Activated CD4-positive, alpha-beta memory T cell treated with anti-CD3 and anti-CD28 coated beads, Interleukin-2, amount 10 ng/mL, durations not matched to agents 7 days and 5 days (primary cell): ENCODE data around the gene UBL4B. TPM values are rescaled to one million over a fixed set of nuclear protein-coding genes. Genes with fewer than 3 reads are reported as not detected.

ENCODE experiments used
- CTCF ChIA-PET: fragments of 350-600 bp; sonication (Branson Sonifier 250); formaldehyde crosslinking; loops from one replicate; lab custom pipeline; 2021; ENCODE audit warnings: antibody characterized with exemption, inconsistent platforms; lab: Charles Lee
- POLR2A ChIA-PET: fragments of 350-600 bp; sonication (Branson Sonifier 250); formaldehyde crosslinking; loops from one replicate; lab custom pipeline; 2021; ENCODE audit warnings: antibody characterized with exemption; lab: Charles Lee
- DNase-seq: peaks from one replicate; pipeline ENCODE4 v3.0.0-alpha.2; 2020
- H3K27ac Mint-ChIP-seq: one replicate; pipeline ENCODE4 v1.8.0; 2021; ENCODE audit warnings: mild to moderate bottlenecking, mixed read lengths
- H3K27me3 Mint-ChIP-seq: one replicate; pipeline ENCODE4 v1.8.0; 2021; ENCODE audit warnings: mixed read lengths
- H3K36me3 Mint-ChIP-seq: one replicate; pipeline ENCODE4 v1.8.0; 2021; ENCODE audit warnings: low read depth, mixed read lengths
- H3K4me1 Mint-ChIP-seq: one replicate; pipeline ENCODE4 v1.8.0; 2021; ENCODE audit warnings: mixed read lengths
- H3K4me3 Mint-ChIP-seq: one replicate; pipeline ENCODE4 v1.8.0; 2021; ENCODE audit warnings: mild to moderate bottlenecking, mixed read lengths
- H3K9me3 Mint-ChIP-seq: one replicate; pipeline ENCODE4 v1.8.0; 2021; ENCODE audit warnings: mixed read lengths
- total RNA-seq, 2 experiments: library from RNA; stranded (reverse); gene quantifications; one replicate each; pipeline ENCODE4 v1.2.3, GENCODE V29; 2021

Gene UBL4B
- total RNA-seq, 2 experiments from 2014 or later = not detected

DNA sequence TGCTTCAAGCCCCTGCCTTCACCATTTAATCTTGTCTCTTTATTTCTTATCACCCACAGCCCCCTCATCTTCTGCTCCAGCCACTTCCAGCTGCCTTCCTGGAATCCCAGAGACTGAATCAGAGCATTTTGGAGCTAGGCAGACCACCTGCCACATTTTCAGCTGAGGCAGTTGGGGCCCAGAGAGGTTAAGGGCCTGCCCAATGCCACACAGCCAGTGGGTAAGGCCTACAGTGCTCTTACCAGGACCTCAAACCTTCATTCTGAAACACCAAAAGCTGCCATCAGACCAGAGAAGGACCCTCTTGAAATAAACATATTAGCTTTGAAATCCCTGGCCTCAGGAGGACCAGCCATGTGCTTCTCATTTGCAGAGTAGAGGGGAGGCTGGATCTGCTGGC, 20.4 kb downstream of the UBL4B start:
- H3K9me3 Mint-ChIP-seq = no peaks in the 10 kb centered on the region
- CTCF ChIA-PET = no interaction called here
- POLR2A ChIA-PET = no interaction called here
- peaks cover 60% of the 10 kb centered on the region for H3K27me3 Mint-ChIP-seq
- H3K4me3 Mint-ChIP-seq = no peak overlapping the region
- peaks cover 9% of the 10 kb centered on the region for H3K4me1 Mint-ChIP-seq
- H3K27ac Mint-ChIP-seq = no peak overlapping the region
- no peak for DNase-seq
- no peaks in the 10 kb centered on the region for H3K36me3 Mint-ChIP-seq

DNA sequence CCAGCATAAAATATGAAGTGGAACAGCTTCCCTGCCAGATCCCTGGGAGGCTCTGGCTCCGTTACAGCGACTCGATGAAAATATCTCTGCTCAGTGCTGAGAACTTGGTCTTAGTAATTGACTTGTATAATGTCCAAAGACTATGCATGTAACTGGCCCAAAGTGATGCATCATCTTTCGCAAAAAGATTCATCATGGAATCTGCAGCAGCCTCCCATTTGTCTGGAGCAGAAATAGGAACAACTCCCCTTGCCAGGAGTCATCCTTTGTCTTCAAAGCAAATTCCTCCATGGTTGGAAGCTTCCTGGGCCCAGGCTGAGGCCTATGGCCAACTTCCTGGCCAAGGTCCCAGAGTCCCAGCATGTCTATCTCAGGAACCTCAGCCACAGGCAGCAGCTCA, 21.2 kb downstream of the UBL4B start:
- no peak for DNase-seq
- H3K4me3 Mint-ChIP-seq = no peak overlapping the region
- peaks cover 9% of the 10 kb centered on the region for H3K4me1 Mint-ChIP-seq
- H3K27ac Mint-ChIP-seq = no peak overlapping the region
- no peaks in the 10 kb centered on the region for H3K9me3 Mint-ChIP-seq
- ChIA-PET CTCF (interaction anchor here (0.9 to 1.0 kb wide), 2 partner anchors 17 to 45 kb away, joined by 3 read pairs; no protein-coding TSS in a partner anchor), POLR2A (no interaction called here)
- H3K36me3 Mint-ChIP-seq = no peaks in the 10 kb centered on the region
- peaks cover 64% of the 10 kb centered on the region for H3K27me3 Mint-ChIP-seq

DNA sequence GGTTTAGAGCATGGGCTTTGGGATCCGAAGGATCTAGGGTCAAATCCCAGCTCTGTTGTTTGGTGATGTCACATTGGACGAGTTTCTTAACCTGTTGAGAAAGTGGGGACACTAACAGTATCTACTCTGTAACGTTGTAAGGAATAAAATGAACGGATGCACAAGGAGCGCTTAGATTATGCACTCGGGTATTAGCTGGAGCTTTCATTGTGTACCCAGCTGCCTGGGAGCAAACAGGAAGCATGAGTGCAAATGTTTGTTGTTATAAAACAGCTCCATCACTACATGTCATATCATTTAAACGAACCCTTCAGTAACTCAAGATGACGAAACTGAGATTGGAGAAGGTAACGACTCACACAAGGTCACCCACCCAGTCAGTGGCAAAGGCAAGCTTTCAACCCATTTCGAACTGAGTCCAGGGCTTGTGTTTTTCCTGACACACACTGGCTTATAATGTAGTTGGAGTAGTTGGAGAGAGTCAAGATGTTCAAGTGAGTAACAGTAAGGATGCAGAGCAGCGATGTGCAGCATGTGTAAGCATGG, 21.9 kb downstream of the UBL4B start:
- ChIA-PET CTCF (interaction anchor here (0.9 to 1.0 kb wide), 2 partner anchors 17 to 46 kb away, joined by 3 read pairs; no protein-coding TSS in a partner anchor), POLR2A (no interaction called here)
- Mint-ChIP-seq H3K4me1 (peaks cover 9% of the 10 kb centered on the region), H3K36me3 (no peaks in the 10 kb centered on the region), H3K27me3 (peaks cover 66% of the 10 kb centered on the region), H3K27ac (no peak overlapping the region), H3K9me3 (no peaks in the 10 kb centered on the region), H3K4me3 (no peak overlapping the region)
- no peak for DNase-seq

DNA sequence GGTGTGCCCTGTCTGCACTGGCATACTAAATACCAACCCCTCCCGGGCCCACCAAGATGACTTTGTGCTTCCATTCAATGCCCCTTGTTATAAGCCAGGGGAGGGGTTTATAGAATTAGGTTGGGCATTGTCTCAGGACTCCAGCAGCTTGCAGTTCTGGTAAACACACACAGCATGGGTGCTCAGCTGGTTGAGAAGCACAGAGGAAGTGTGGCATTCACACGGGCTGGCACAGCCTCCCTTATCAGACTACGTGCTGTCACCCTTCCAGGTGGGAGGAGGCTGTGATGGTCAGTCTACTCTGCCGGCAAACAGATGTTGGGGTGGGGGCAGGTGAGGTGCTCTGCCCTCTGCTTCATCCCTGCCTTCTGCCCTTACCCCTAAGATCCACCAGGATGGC, 23.0 kb downstream of the UBL4B start:
- no peak for DNase-seq
- Mint-ChIP-seq H3K27ac (no peak overlapping the region), H3K4me1 (peaks cover 9% of the 10 kb centered on the region), H3K9me3 (no peaks in the 10 kb centered on the region), H3K36me3 (no peaks in the 10 kb centered on the region), H3K27me3 (peaks cover 63% of the 10 kb centered on the region), H3K4me3 (no peak overlapping the region)
- ChIA-PET POLR2A (no interaction called here), CTCF (no interaction called here)

DNA sequence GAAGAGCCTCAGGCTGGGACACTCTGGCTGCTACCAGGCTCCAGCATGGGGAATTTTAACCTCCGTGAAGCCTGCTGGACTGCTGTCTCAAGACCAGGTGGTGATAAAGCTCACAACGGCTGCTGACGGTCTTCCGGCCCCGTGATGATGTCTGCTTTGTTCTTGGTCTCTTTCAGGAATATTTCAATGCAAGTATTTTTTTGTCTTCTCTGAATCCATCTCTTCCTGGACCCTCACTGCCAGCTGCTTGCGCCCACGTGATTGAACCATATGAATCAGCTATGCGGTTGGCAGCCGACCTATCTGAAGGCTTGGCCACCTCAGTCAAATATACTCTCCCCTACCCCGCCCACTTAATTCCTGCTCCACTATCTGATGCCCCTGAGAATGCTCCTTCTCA, 23.4 kb downstream of the UBL4B start:
- H3K4me3 Mint-ChIP-seq = no peak overlapping the region
- H3K4me1 Mint-ChIP-seq = peaks cover 9% of the 10 kb centered on the region
- no peak overlapping the region for H3K27ac Mint-ChIP-seq
- CTCF ChIA-PET = no interaction called here
- no peaks in the 10 kb centered on the region for H3K9me3 Mint-ChIP-seq
- no peaks in the 10 kb centered on the region for H3K36me3 Mint-ChIP-seq
- POLR2A ChIA-PET = no interaction called here
- no peak for DNase-seq
- peaks cover 61% of the 10 kb centered on the region for H3K27me3 Mint-ChIP-seq

DNA sequence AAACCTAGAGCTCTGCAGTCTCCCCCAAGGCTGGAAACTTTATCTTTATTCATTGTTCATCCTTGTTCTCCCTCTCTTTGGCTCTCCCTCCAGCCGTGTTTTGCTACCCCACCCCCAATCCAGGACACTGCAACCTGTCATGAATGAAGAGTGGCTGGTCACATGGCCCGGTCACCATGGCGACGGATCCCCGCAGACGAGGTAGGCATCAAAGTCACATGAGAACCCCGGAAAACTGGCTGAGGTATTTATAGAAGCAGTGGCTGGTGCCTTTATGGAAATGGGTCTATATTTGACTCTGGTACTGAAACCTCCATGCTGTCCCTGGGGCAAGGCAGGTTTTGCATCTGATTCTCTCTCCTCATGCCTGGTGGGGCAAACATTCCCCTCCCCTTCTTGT, 24.7 kb downstream of the UBL4B start:
- Mint-ChIP-seq H3K4me3 (no peak overlapping the region), H3K9me3 (no peaks in the 10 kb centered on the region), H3K36me3 (no peaks in the 10 kb centered on the region), H3K4me1 (peaks cover 9% of the 10 kb centered on the region), H3K27ac (no peak overlapping the region), H3K27me3 (peaks cover 54% of the 10 kb centered on the region)
- peak; percentile 39 for DNase-seq
- ChIA-PET CTCF (no interaction called here), POLR2A (no interaction called here)

DNA sequence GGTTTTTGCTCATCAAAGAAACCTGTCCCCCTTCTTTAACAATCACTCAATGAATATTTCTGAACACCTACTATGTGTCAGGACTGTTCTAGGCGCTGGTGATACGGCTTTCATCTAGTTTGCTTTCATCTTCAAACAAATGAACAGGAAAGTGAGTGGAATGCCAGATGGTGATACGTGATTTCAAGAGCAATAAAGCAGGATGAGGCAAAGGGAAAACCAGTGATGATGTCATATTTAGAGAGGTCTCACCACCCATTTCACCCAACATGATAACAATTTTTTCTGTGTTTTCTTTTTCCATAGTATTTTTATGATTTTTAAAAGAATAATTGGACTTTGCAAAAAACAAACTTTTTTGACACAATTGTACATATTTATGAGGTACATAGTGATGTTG, 26.7 kb downstream of the UBL4B start:
- H3K4me1 Mint-ChIP-seq = peaks cover 9% of the 10 kb centered on the region
- no peak overlapping the region for H3K4me3 Mint-ChIP-seq
- ChIA-PET CTCF (interaction anchor here (1.4 kb wide), 1 partner anchor 85 kb away, joined by 3 read pairs; no protein-coding TSS in a partner anchor), POLR2A (no interaction called here)
- DNase-seq = no peak
- no peaks in the 10 kb centered on the region for H3K9me3 Mint-ChIP-seq
- no peak overlapping the region for H3K27ac Mint-ChIP-seq
- H3K36me3 Mint-ChIP-seq = no peaks in the 10 kb centered on the region
- peaks cover 56% of the 10 kb centered on the region for H3K27me3 Mint-ChIP-seq

DNA sequence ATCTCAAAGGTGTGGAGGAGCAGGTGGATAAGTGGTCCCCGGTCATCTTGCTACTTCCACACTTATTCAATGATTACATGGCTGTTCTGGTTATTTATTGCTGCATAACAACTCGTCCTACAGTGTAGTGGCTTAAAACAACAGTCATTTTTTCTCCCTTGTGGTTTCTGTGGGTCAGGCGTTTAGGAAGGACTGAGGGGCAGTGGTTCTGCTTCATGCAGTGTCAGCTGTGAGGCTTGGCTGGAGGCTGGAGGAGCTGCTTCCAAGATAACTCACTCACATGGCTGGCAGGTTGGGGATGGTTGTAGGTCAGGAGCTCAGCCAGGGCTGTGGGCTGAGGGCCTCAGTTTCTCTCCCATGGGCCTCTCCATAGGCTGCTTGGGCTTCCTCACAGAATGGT, 32.1 kb downstream of the UBL4B start:
- DNase-seq = no peak
- peaks cover 17% of the 10 kb centered on the region for H3K27me3 Mint-ChIP-seq
- H3K4me3 Mint-ChIP-seq = no peak overlapping the region
- POLR2A ChIA-PET = no interaction called here
- no peak overlapping the region for H3K27ac Mint-ChIP-seq
- no peaks in the 10 kb centered on the region for H3K36me3 Mint-ChIP-seq
- no peaks in the 10 kb centered on the region for H3K4me1 Mint-ChIP-seq
- H3K9me3 Mint-ChIP-seq = no peaks in the 10 kb centered on the region
- CTCF ChIA-PET = interaction anchor here (1.2 to 1.8 kb wide), 2 partner anchors 57 to 84 kb away, joined by 3 to 5 read pairs; no protein-coding TSS in a partner anchor

DNA sequence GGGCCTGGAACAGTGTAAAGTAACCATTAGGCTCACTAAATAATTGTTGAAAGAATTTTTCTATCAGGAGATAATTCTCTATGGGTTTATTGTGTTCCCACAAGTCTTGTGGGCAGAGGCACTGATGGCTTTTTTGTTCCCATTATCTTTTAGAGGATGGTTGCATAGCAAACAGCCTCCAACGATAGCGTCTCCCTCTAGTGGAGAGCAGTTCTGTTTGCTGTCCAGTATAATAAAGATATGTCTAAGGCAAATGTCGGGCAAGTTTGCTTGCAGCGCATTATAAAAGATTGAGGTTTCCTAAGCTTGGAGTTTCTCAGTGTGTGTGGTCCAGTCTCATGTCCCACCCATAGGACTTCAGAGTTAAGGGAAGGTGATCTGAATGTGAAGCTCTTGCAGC, 36.7 kb downstream of the UBL4B start:
- no peaks in the 10 kb centered on the region for H3K36me3 Mint-ChIP-seq
- no peaks in the 10 kb centered on the region for H3K9me3 Mint-ChIP-seq
- H3K4me1 Mint-ChIP-seq = peaks cover 2% of the 10 kb centered on the region
- DNase-seq = no peak
- ChIA-PET CTCF (no interaction called here), POLR2A (no interaction called here)
- H3K27ac Mint-ChIP-seq = no peak overlapping the region
- H3K27me3 Mint-ChIP-seq = peaks cover 23% of the 10 kb centered on the region
- H3K4me3 Mint-ChIP-seq = no peak overlapping the region

DNA sequence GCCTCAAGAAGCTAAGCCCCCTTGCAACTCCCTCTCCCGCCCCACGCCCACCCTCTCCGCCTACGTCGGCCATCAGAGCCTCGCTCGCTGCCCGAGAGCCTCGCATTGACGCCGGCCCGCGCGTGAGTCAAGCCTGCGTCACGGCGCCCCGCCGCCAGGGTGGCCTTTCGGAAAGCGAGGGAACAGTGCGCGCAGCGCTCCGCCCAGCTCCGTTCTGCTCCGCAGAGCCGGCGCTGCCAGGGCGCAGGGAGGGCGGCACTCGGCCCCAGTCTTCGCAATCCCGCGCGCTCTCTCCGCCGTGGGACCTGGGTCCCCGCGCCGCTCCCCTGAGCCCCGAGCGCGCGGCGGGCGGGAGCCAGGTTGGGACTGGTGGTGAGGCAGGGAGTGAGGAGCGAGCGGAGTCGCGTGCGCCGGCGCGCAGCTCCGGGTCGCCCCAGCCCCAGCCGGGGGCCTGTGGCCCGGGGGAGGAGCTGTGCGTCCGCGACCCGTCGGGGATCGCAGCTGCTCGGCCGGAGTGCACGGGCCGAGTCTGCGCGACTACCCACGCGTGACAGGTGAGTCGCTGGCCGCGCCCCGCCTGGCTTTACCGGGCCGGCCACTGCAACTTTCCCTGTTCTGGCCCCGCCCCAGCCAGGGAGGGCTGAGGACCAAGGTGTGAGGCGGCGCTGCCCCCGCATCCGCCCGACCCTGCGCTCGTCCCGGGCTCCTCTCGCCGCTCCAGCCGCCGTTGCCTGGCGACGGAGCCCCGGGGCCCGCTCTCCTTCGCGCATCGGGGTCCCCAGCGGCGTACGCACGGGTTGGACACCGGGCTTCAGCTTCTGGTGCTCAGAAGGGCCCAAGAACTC, 38.3 kb downstream of the UBL4B start, which contains the start of gene SLC6A17:
TSS of gene SLC6A17 (plus strand) at position 165 of the 845 bp plus-strand sequence. CDS start 16,436 bp downstream, outside the sequence.
- POLR2A ChIA-PET = no interaction called here
- H3K27me3 Mint-ChIP-seq = peaks cover 32% of the 10 kb centered on the region
- H3K9me3 Mint-ChIP-seq = no peaks in the 10 kb centered on the region

DNA sequence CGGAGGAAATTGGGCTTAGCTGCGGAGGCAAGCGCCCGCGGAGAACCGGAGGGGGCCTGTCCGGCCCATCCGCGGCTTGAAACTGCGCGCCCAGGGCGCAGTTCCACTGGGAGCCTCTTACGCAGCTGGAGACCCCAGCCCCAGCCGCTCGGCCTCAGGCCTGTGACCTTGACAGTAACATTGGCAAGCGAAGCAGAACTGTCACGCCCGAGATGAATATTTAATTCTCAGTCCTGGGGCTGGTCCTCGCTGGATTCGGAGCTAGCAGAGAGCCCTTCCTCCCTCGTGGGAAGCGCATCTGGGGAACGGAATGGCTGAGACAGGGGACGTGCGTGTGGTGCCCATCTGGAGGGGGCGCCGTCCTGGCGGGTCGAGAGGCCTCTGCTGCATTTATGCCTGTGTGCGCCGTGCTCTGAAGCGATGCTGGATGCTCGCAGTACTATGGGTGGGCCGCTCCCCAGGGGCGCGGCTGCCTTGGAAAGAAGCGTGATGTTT, 39.0 kb downstream of the UBL4B start:
- no peak overlapping the region for H3K27ac Mint-ChIP-seq
- no peak for DNase-seq
- POLR2A ChIA-PET = no interaction called here
- peaks cover 2% of the 10 kb centered on the region for H3K4me1 Mint-ChIP-seq
- H3K27me3 Mint-ChIP-seq = peaks cover 35% of the 10 kb centered on the region
- CTCF ChIA-PET = no interaction called here
- no peaks in the 10 kb centered on the region for H3K36me3 Mint-ChIP-seq
- no peaks in the 10 kb centered on the region for H3K9me3 Mint-ChIP-seq
- H3K4me3 Mint-ChIP-seq = no peak overlapping the region

More for the DNA sequence above, 38.3 kb downstream of the UBL4B start, which contains the start of gene SLC6A17:
- Mint-ChIP-seq H3K36me3 (no peaks in the 10 kb centered on the region), H3K27ac (no peak within 1 kb of the TSS), H3K4me3 (no peak within 1 kb of the TSS), H3K4me1 (peaks cover 2% of the 10 kb centered on the region)
- CTCF ChIA-PET = interaction anchor here (0.9 kb wide), 1 partner anchor 10 kb away, joined by 4 read pairs; no protein-coding TSS in a partner anchor
- peak; percentile 20 for DNase-seq

DNA sequence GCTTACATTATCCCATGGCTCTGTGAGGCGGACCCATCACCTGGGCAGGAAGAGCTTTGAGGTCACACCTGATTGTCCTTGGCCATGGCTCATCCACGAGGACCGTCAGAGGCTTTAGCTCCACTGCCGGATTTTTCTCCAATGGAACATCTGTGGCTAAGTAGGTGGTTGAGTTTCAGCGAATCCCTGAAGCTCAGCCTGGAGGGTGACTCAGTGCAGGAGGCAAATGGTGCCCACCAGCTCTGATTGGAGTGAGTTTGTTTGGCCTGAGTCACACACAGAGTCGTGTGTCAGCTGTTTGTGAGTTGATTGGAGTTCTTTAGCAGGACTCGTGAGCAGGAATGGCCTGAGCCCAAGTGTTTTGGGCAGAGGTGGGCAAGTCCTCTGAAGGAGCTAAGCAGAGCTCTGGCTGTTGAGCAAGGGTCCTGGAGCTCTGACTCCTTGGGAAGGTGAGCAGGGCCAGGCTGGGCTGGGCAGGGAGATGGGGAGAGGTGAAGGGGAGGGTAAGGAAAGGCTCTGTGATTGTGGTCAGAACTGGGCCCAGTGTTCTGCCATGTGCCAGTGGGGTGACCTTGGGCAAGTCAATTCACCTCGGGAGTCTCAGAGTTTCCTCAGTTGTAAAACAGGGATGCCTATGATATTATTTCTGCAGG, 40.0 kb downstream of the UBL4B start:
- no peaks in the 10 kb centered on the region for H3K36me3 Mint-ChIP-seq

More for the DNA sequence above, 40.0 kb downstream of the UBL4B start:
- Mint-ChIP-seq H3K27me3 (peaks cover 43% of the 10 kb centered on the region), H3K27ac (no peak overlapping the region), H3K4me3 (no peak overlapping the region), H3K9me3 (no peaks in the 10 kb centered on the region), H3K4me1 (peaks cover 2% of the 10 kb centered on the region)
- ChIA-PET POLR2A (interaction anchor here (1.2 kb wide), 1 partner anchor 16 kb away, joined by 3 read pairs; no protein-coding TSS in a partner anchor), CTCF (no interaction called here)
- DNase-seq = no peak
